GM21529 (cell line): Measurements from ENCODE around the gene FAM153A.
"Not testable (repeated sequence)": the region's sequence is repeated elsewhere in the genome, so short reads cannot be mapped to it uniquely, and the experiment has no call there.

Source experiments
- ATAC-seq: cut with Tn5 transposase; IDR thresholded peaks from one replicate; pipeline ENCODE4 v1.9.1; 2021; ENCODE audit not compliant: unreplicated experiment

The FAM153A gene

DNA sequence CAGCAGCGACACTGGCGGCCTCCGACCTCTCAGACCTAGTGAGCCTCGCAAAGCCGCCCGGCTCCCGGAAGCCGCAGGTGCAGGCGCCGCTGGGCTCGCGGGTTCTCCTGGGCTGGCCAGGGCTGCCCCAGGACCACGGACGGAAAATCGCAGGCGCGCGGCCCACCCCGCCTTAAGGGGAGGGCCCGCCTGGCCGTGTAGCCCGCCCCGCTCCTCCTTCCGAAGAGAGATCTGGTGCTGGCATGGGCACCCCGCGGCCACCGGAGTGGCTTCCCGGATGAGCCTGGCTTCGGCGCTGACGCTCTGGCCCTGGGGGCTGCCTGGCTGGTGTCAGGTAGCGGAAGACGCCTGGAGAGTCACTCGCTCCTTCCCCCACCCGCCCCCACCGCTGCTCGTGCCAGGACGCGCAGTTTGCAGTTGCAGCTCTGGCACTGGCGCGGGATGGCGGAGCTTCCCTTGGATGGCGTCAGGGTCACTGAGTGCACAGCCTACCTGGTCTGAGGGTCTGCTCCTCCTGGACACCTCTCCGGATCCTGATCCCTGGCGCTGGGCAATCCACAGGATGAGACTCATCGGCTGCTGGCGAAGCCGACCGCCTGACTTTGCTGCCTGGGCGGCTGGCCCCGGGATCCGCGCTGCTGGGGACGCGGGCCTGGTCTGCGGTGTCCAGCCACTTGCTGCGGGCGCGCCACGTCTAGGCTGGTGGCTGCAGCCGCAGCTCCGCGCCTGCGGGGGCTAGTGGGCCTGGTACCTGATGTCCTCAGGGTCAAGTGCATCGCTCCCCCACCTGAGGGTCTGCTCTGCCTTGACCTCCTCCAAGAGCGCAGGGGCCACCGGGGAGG, at the start of gene FAM153A:
TSS of gene FAM153A (minus strand) at position 108 of the 842 bp plus-strand sequence.
- not testable (repeated sequence) for ATAC-seq

DNA sequence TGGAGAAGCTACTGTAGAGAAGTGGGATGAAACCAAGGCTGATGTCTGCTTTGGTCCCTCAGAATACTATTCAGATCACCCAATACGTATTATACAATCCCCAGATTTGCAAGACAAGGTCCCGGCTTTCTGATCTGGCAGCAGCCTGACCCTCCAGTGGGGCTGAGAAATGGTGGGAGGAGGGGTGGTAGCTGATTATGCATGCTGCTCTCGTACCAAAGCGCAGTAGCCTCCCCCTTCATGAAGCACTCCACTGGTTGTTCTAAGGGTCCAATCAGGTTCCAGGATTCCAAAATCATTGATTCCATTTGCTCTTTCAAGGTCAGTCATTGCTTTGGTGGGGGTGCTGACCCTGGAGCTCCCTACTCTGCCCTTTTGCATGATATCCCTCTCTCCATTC, 49.6 kb upstream of the FAM153A start:
- not testable (repeated sequence) for ATAC-seq

DNA sequence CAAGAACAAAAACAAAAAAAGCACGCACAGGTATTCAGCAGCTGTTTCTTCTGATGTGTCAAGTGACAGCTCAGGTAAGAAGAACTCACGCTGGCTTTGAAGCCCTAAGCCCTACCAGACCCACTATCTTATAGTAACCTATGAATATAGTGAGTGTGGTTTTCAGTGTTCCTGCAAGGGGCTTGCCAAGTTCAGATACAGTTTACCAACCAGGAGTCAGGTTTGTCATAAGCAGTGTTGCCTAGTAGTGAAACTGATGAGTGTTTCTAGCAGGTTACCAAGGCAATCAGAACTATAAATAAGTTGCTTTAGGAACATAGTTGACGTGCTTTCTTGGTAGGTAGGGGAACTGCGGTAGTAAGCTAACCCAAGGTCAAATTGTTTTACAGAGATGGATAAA, 43.4 kb upstream of the FAM153A start:
- not testable (repeated sequence) for ATAC-seq

DNA sequence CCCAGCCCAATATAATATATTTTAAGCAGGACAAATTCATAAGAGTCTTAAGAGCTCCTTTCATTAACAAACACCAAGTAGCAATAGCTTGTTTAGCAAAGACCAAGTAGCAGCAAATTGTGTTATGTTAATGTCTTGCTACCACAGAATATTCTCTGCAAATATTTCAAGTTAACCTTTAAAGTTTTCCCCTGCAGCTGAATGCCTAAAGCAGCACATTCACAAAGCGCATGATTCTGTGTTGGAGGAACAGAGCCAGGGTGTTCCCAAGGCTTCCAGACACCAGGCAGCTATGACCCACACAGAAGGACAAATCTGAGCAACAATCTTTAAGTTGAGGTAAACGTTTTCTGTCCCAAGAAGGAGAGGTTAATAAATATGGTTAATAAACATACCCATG, 42.1 kb upstream of the FAM153A start:
- ATAC-seq = not testable (repeated sequence)

DNA sequence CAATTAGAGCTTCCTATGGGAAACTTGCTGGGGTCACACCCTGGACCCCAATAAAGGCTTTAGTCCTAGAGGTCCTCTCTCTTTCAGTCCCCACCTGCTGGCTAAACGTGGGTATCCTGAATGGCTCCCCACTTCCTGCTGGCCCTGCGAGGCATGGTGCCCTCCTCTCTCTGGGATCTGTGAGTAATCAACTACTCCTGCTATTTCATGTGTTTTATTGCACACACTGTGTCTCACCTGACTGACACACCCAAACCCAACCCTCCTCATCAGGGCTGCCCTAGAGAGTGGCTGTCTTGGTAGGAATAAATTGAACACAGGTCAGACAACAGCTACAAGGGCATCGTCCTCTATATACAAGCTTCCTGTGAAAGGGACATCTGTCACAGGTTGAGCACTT, 39.8 kb upstream of the FAM153A start:
- ATAC-seq = not testable (repeated sequence)

DNA sequence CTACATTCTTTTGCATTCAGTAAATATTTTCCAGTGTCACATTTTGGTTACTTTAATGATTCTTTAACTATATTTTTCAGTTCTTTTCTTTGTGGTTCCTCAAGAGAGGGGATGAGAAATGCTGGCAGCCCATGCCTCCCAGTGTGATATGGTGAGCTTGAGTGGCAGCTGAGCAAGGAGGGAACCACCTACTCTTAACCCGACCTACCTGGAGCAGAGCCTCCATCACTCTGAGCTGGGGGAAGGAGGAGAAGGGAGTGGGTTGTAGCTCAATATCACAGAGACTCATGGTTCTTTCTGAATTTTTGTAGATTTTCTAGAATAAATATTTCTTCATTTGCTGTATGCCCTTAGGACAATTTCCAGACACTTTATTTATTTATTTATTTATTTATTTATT, 37.0 kb upstream of the FAM153A start:
- not testable (repeated sequence) for ATAC-seq

DNA sequence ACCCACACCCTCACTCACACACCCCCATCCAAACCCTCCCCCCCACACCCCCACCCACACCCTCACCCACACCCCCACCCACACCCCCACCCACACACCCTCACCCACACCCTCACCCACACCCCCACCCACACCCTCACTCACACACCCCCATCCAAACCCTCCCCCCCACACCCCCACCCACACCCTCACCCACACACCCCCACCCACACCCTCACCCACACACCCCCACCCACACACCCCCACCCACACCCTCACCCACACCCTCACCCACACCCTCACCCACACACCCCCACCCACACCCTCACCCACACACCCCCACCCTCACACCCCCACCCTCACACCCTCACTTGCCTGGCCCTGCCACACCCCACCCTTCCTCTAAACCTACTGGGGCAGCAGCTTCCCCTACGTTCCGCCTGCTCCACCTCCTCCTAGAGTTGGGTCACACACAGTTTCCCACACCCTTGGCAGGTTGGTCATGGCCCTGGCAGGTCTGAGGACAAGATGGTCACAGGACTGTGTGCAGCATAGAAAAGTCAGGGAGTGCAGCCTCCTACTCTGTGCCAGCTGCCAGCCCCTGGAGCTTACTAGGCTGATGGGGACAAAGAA, 30.2 kb upstream of the FAM153A start:
- not testable (repeated sequence) for ATAC-seq

DNA sequence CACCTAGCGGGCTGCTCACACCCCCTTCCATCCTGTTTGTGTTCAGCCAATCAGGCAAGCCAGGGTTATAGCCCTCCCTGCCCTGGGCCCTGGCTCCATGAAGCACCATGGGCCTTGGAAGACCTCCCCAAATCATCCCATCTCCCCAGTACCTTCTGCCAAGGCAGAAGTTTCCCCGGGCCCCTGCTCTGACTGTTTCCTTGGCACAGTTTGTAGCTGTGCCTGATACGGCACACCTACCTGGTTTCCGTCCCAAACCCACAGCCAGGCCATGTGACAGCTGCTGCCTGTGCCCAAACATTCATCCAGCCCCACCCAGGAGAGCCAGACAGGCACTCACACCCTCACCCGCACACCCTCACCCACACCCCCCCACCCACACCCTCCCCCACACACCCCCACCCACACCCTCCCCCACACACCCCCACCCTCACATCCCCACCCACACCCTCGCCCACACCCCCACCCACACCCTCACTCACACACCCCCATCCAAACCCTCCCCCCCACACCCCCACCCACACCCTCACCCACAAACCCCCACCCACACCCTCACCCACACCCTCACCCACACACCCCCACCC, 29.6 kb upstream of the FAM153A start:
- not testable (repeated sequence) for ATAC-seq

DNA sequence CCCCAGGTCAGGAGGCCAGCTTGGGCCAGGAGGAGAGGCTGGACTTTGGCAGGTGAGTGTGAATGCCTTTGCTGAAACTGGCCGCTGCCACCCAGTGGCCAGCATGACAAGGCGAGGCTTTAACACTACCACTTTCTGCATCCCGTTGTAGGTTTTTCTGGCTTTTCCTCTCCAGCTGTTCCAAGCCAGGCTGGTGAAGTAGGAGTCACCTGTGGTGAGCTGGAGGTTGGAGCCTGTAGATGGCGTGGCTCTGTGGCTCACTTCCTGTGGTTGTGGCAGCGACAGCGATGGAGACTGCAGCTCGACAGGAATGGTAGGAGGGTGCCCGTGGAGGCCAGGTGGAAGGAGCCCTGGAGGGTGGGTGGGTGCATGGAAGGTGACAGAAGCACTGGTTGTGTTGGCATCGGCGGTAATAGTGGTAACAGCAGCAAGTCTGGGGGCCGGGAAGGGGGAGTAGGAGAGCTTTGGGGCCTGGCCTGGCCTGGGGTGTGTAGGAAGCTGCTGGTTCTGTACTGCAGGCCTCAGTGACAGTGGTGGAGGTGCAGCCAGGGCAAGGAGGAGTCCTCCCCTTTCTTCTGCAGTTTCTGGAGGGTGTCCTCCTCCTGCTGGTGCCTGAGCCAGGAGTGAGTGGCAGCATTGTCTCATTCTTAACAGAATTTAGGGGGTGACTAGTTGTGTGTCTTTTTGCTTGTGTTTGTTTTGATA, 26.7 kb upstream of the FAM153A start:
- not testable (repeated sequence) for ATAC-seq

DNA sequence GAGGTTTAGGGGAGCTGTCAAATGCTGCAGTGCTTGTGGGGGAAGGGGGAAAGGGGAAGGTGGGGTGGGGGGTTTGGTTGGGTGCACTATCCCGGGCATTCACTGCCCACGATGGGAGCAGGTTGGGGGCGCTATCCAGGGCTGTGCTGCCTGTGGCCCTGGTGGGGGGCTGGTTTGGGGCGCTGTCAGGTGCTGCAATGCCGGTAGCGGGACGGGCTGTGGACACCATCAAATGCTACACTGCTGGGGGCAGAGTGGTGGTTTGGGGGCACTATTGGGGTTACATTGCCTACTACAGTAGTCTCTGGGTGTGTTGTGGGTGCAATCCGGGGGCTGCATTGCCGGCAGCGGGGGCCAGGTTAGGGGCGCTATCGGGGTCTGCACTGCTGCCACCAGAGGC, 25.7 kb upstream of the FAM153A start:
- not testable (repeated sequence) for ATAC-seq

DNA sequence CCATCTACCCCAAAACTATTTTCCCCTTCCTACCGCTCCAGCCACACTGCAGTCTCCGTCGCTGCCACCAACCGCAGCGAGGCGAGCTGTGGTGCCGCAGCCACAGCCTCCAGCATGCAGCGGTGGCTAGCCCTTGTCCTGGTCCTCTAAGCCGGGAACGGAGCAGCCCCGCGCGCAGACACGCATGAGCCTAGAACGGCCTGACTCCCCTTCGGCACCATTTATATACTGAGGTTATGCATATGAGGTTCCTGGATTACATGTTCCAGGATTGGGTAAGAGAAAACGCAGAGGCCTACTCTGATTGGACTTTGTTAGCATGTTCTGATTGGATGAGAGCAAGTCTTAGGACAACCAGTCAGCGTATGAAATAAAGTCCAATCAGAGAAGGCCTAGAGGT, 24.6 kb upstream of the FAM153A start:
- not testable (repeated sequence) for ATAC-seq

DNA sequence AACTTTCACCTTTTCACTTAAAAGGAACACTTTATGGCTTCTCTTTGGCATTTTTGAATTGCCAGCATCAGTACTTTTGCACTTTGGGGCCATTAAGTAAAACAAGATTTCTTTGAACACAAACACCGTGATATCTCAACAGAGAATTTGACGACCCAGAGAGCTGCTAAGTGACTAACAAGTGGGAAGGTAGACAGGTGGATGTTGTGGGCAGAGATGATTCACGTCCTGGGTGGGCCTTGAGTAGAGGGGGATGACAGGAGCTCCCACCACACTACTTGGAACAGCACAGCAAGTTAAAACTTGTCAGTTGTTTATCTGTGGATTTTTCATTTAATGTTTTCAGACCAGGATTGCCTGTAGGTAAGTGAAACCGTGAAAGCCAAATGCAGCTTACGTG, 18.7 kb upstream of the FAM153A start:
- not testable (repeated sequence) for ATAC-seq

DNA sequence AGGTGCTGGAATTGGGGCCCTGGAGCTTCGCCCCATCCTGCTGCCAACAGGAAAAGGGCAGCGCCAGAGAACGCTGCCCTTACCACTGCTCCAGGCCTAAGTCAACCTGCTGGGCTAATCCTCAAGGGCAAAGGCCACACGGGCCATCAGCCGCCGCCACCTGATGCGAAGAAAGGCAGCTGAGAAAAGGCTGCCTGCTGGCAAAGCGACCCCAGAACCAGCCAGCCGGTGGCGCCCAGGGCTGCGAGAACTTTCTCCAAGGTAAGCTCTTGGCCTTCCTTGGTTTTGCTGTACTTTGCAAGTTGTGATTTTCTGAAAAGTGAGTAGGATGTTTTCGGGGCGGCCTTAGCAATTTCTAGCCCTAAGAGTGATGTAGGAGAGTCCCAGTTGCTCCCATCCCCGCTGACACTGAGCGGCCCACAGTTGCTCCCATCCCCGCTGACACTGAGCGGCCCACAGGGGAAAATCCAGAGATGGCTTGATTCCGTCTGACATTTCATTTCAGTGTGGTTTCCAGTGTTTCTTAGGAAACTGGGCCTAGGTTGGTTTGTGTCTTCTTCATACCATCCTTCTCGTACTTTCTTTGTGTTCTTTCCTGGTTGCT, 15.6 kb upstream of the FAM153A start:
- not testable (repeated sequence) for ATAC-seq

DNA sequence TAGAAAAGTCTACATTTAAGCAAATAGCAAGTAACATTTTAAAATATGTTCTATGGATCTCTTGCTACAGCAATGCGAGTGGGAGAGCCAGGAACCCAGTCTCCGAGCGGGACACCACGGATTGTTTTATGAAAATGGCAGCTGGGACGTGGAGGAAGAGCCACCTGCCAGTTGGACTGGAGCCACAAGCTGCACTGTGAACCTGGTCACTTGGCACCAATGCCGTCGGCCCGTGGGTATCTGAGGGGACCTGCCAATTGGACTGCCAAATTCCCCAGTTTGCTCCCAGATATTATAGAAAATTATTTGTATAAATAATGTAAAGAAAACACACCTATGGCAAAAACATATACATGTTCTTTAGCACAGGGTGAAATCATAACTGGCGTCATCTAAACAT, 10.6 kb upstream of the FAM153A start:
- not testable (repeated sequence) for ATAC-seq

DNA sequence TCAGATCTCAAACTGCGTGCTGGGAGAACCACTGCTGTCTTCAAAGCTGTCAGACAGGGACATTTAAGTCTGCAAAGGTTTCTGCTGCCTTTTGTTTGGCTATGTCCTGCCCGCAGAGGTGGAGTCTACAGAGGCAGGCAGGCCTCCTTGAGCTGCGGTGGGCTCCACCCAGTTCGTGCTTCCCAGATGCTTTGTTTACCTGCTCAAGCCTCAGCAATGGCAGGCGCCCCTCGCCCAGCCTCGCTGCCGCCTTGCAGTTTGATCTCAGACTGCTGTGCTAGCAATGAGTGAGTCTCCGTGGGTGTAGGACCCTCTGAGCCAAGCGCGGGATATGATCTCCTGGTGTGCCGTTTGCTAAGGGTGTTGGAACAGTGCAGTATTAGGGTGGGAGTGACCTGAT, 8.9 kb upstream of the FAM153A start:
- ATAC-seq = not testable (repeated sequence)

DNA sequence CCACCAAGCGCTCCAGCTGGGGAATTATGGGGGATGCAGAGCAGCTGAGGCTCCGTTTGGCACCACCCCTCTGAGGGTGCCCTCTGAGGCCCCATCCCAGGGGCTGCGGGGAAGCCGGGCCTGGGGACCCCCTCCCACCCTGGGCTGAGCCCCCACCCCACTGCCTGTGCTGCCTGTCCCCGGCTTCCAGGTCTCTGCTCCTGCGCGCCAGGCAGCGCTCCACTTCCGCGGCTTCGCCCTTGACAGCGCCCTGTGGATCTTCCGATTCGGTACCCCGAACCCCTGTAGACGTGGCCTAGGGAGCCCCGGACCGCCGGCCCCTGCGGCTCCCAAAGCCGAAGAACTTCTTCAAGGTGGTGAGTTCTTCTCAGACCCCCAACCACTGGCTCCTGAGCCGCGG, 530 bp downstream of the FAM153A start:
- not testable (repeated sequence) for ATAC-seq

DNA sequence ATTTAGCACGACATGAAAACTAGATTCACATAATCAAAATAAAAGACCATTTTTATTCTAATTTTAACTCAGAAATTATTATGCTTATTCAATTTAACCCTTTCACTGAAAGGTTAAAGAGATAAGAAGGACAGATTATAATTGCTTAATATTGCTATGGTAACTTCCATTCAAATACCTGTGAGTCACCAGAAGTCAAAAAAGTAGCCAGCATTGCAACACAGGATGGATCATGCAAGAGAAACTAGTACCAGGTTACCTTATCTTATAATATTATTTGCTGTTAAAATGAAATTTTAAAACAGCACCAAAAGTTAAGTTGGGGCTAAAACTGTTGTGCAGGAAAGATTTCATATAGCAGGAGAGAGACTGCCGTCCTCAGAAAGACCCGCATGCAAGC, 11.5 kb downstream of the FAM153A start:
- ATAC-seq = not testable (repeated sequence)

DNA sequence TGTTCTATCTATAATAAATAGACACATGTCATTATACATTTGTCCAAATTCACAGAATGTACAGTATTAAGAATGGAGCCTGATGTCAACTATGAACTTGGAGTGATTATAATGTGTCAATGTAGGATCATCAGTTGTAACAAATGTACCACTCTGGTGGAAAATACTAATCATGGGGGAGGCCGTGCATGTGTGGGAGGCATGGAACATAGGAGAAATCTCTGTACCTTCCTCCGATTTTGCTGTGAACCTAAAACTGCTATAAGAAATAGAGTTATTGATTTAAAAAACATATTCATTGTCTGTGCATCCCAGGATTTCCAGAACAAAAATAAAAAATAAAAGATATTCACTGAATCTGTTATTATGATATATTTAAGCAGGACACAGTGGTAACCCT, 12.1 kb downstream of the FAM153A start:
- ATAC-seq = not testable (repeated sequence)

DNA sequence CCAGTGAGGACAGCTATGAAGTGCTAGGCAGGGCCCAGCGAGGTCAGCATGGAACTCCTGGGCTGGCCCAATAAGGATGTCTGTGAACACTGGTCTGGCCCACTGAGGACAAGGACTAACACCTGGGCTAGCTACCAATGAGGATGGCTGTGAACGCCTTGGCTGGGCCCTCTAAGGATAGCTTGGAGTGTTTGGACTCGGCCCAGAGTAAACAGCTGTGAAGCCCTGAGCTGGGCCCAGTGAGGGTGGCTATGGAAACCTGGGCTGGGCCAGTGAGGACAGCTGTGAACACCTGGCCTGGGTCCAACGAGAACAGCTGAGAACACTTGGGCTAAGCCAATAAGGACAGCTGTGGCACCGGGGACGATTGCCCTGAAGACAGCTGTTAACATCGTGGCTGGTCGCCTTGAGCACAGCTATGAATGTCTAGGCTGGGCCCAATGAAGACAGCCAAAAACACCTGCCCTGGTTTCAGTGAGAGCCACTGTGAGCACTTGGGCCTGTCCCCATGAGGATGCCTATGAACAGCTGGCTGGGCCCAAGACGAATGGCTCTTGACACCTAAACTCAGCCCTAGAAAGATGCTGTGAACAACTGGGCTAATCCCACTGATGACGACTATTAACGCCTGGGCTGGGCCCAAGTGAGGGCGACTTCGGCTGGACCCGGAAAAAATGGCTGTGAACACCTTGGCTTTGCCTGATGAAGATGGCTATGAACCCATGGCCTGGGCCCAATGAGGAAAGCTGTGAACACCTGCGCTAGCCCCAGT, 18.8 kb downstream of the FAM153A start:
- ATAC-seq = not testable (repeated sequence)

DNA sequence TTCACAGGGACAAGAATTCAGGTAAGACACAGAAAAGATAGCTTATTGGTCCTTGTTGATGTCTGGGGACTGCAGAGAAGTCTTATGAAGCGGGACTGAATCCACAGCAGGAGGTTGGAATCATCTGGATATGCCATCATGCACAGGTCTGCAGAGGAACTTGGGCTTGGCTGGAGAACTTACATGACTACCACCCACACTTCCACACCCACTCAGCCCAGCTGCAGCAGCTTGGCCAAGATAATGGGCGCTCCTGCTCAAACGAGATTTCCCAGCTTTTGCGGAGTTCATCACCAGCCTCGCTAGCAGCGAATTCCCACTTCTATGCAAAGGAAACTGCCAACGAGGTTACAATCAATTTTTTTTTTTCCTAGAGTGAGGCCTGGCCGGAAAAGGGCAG, 21.7 kb downstream of the FAM153A start:
- not testable (repeated sequence) for ATAC-seq
